ENCODE measurements around the gene CCDC167. TPM values are rescaled to one million over a fixed set of nuclear protein-coding genes. Genes with fewer than 3 reads are reported as not detected.

CCDC167 gene
- total and polyA plus RNA-seq, 7 donors, result 13.8 to 54.0 (median 24.8) TPM

DNA sequence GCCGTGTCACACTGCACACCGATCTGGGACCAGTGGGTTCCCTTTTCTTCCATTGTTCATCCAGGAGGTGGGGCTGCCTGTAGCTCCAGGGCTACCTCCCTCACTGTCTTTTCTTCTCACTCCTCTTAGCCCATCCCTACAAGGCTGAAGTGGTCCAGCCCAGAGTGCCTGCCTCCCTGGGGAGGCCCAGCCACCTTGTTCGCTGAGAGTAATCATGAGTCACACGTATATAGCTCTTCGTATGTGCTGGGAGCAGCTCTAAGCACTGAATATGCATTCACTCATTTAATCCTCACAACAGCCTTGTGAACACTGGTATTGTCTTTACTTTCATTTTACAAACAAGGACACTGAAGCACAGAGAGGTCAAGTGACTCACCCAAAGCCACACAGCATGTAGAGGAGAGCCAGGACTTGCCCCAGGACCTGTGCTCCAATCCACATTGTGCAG lies 14.7 kb upstream of the CCDC167 start:
- WGBS, 2 donors, result 62 to 75% methylated on average over 5 of the region's 5 CpGs
- Histone ChIP-seq H3K4me3 (no peak overlapping the region), H3K4me1 (peaks cover 0 to 13% (median 12%) of the 10 kb centered on the region in 4 donors), H3K9me3 (no peaks in the 10 kb centered on the region), H3K27me3 (peaks cover 0 to 29% (median 0%) of the 10 kb centered on the region in 3 donors), H3K27ac (no peak overlapping the region), H3K36me3 (no peaks in the 10 kb centered on the region)
- no peak for DNase-seq
- TF ChIP-seq POLR2A (IDR thresholded peaks at IDR 0.05), result no peak
- no peak for TF ChIP-seq EP300 (IDR thresholded peaks at IDR 0.05)
- TF ChIP-seq CTCF (IDR thresholded peaks at IDR 0.05), result no peak
- no peak for TF ChIP-seq POLR2AphosphoS5 (IDR thresholded peaks at IDR 0.05)
- intact Hi-C loops (cut with DNase I), result no loop called here

- H3K4me3 ChIP-seq, result no peak overlapping the region
- intact Hi-C loops (cut with DNase I), result no loop called here
- WGBS, 2 donors, result 69 to 77% methylated on average over 10 of the region's 10 CpGs
- H3K36me3 ChIP-seq, result no peaks in the 10 kb centered on the region
- TF ChIP-seq POLR2AphosphoS5 (IDR thresholded peaks at IDR 0.05), result no peak
- no peak for TF ChIP-seq EP300 (IDR thresholded peaks at IDR 0.05)
- TF ChIP-seq POLR2A (IDR thresholded peaks at IDR 0.05), result no peak
- no peak for TF ChIP-seq CTCF (IDR thresholded peaks at IDR 0.05)
- peaks cover 0 to 13% (median 12%) of the 10 kb centered on the region in 4 donors for H3K4me1 ChIP-seq
- no peak overlapping the region for H3K27ac ChIP-seq
- H3K27me3 ChIP-seq, result peaks cover 0 to 29% (median 0%) of the 10 kb centered on the region in 3 donors
- H3K9me3 ChIP-seq, result no peaks in the 10 kb centered on the region
- no peak for DNase-seq
Measured at GRCh38 chr6:37513576-37513975, 13.9 kb upstream of the CCDC167 start.

DNA sequence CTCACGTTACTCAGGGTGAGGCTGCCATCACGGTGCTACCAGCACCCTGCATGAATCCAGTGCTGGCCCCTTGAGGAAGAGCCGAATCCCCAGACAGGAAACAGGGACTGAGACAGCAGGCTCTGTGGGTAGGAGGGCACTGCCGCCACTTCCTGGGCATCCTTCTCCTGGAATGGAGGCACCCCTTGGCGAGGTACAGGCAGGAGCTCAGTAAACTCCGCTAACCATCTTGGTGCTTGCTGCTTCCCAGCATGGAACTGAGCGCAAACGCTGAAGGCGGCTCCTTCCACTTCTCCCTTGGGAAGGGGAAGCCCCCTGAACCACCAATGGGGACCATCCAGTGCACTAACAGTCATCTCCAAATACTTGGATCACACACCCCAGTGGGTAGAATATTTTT lies 13.5 kb upstream of the CCDC167 start:
- 58 to 67% methylated on average over 9 of the region's 9 CpGs for WGBS, 2 donors
- no peaks in the 10 kb centered on the region for H3K9me3 ChIP-seq
- peaks cover 0 to 29% (median 0%) of the 10 kb centered on the region in 3 donors for H3K27me3 ChIP-seq
- DNase-seq, result no peak
- intact Hi-C loops (cut with DNase I), result no loop called here
- peaks cover 0 to 13% (median 12%) of the 10 kb centered on the region in 4 donors for H3K4me1 ChIP-seq
- no peak for TF ChIP-seq POLR2AphosphoS5 (IDR thresholded peaks at IDR 0.05)
- TF ChIP-seq EP300 (IDR thresholded peaks at IDR 0.05), result no peak
- TF ChIP-seq CTCF (IDR thresholded peaks at IDR 0.05), result no peak
- H3K4me3 ChIP-seq, result no peak overlapping the region
- no peaks in the 10 kb centered on the region for H3K36me3 ChIP-seq
- H3K27ac ChIP-seq, result no peak overlapping the region

DNA sequence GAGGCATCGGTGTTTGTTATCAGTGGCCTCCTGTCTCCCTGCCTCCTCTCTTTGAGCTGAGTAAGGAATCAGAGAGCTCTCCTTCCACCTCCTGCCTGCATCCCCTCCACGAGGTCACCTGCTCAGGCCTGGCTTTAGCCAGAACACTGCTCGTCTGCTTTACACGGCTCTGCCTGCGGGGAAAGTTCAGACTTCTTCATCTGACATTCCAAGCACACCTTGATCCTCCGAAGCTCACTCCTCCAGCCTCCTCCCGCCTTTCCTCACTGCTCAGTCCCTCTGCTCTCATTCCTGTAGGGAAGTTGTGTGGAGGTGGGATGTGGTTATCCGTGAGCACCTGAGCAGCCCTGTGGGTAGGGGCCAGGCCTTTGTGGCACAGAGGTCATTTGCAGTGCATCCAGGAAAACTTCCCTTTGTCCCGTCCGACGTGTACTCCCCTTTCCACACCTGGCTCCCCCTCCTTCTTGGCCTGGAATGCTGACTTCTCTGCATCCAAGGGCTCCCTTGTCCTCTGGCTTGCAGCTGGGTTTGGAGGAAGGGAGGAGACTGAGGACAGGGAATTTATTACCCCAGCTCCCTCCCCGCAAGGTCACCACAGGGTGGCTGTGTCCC lies 12.8 kb upstream of the CCDC167 start:
- 55 to 72% methylated on average over 12 of the region's 12 CpGs for WGBS, 2 donors
- Histone ChIP-seq H3K36me3 (no peaks in the 10 kb centered on the region), H3K4me3 (no peak overlapping the region), H3K9me3 (no peaks in the 10 kb centered on the region), H3K27me3 (peaks cover 0 to 29% (median 0%) of the 10 kb centered on the region in 3 donors), H3K27ac (no peak overlapping the region), H3K4me1 (peaks cover 0 to 13% (median 12%) of the 10 kb centered on the region in 4 donors)
- intact Hi-C loops (cut with DNase I), result no loop called here
- DNase-seq, result no peak
- TF ChIP-seq EP300 (IDR thresholded peaks at IDR 0.05) (no peak), POLR2A (IDR thresholded peaks at IDR 0.05) (no peak), CTCF (IDR thresholded peaks at IDR 0.05) (no peak), POLR2AphosphoS5 (IDR thresholded peaks at IDR 0.05) (no peak)

Data from sigmoid colon (tissue), 7 donors.